ENCODE data around the gene ZBTB3. TPM values are rescaled to one million over a fixed set of nuclear protein-coding genes. Genes with fewer than 3 reads are reported as not detected.
A peak's percentile ranks its signal among the peaks of the same experiment; 100 is the strongest.

ZBTB3 gene
- total and polyA plus RNA-seq, 2 of the 13 experiments (the other 11 are each of a cell fraction or from before 2014, with no cell fraction given), result 3.4 to 5.2 TPM

DNA sequence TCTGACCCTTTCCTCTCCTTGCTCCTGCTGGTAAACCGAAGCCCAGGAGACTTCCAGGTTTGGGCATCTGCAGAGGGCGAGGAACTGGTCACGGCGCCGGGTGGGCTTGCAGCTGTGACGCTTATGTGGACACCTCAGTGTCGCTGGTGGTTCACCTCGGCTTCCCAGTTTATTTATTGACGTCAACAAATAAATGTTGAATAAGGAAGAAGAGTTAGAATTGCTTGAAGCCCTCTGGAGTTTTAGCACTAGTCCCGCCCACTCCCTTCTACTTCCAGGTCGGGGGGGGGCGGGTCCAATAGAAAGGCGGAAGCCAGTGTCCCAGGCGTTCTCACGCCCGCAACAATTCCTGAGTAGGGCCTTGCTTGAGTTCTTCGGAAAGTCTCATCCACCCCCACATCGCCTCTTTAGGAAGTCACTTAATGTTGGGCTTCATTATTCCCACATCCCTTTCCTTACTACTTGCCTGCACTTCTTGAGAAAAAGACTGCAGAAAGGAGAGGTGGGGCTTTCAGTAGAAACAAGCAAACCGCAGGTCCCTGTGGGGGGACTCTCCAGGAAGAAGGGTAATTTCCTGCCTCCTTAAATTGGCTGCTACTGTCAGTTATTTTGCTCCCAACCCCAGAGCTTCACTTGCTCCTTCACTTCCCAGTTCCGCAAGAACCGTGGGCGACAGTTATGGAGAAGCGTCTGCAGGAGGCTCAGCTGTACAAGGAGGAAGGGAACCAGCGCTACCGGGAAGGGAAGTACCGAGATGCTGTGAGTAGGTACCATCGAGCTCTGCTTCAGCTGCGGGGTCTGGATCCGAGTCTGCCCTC is 25.6 kb downstream of the ZBTB3 start, which contains the start of gene TTC9C (continued):
- TF ChIP-seq EHMT2 (IDR thresholded peaks at IDR 0.05; ENCODE audit: borderline replicate concordance, low read depth, low read length), result no peak
- TF ChIP-seq LBX2 (CRISPR knock-in tag; IDR thresholded peaks at IDR 0.05; ENCODE audit: borderline replicate concordance), result no peak
- TF ChIP-seq, protein P1, sequence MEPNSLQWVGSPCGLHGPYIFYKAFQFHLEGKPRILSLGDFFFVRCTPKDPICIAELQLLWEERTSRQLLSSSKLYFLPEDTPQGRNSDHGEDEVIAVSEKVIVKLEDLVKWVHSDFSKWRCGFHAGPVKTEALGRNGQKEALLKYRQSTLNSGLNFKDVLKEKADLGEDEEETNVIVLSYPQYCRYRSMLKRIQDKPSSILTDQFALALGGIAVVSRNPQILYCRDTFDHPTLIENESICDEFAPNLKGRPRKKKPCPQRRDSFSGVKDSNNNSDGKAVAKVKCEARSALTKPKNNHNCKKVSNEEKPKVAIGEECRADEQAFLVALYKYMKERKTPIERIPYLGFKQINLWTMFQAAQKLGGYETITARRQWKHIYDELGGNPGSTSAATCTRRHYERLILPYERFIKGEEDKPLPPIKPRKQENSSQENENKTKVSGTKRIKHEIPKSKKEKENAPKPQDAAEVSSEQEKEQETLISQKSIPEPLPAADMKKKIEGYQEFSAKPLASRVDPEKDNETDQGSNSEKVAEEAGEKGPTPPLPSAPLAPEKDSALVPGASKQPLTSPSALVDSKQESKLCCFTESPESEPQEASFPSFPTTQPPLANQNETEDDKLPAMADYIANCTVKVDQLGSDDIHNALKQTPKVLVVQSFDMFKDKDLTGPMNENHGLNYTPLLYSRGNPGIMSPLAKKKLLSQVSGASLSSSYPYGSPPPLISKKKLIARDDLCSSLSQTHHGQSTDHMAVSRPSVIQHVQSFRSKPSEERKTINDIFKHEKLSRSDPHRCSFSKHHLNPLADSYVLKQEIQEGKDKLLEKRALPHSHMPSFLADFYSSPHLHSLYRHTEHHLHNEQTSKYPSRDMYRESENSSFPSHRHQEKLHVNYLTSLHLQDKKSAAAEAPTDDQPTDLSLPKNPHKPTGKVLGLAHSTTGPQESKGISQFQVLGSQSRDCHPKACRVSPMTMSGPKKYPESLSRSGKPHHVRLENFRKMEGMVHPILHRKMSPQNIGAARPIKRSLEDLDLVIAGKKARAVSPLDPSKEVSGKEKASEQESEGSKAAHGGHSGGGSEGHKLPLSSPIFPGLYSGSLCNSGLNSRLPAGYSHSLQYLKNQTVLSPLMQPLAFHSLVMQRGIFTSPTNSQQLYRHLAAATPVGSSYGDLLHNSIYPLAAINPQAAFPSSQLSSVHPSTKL (CRISPR knock-in tag; IDR thresholded peaks at IDR 0.05), result no peak
- TF ChIP-seq SMARCC2 (IDR thresholded peaks at IDR 0.05), result no peak
- no peak for TF ChIP-seq CBX1 (IDR thresholded peaks at IDR 0.05; ENCODE audit: low read depth)
- TF ChIP-seq DMTF1 (CRISPR knock-in tag; IDR thresholded peaks at IDR 0.05), result no peak
- no peak for TF ChIP-seq ZNF614 (CRISPR knock-in tag; IDR thresholded peaks at IDR 0.05; ENCODE audit: borderline replicate concordance)
- 0 out of 2 replicates have a peak, but pooled peaks have one; percentile 17 for TF ChIP-seq ARNTL (CRISPR knock-in tag; IDR thresholded peaks at IDR 0.05)
- TF ChIP-seq ZNF589 (CRISPR knock-in tag; conservative IDR thresholded peaks at IDR 0.05), result no peak
- TF ChIP-seq ZMAT3 (CRISPR knock-in tag; conservative IDR thresholded peaks at IDR 0.05), result no peak
- no peak for TF ChIP-seq EZH2 (conservative IDR thresholded peaks at IDR 0.05; ENCODE audit: low read depth, low read length)
- TF ChIP-seq, protein P2, sequence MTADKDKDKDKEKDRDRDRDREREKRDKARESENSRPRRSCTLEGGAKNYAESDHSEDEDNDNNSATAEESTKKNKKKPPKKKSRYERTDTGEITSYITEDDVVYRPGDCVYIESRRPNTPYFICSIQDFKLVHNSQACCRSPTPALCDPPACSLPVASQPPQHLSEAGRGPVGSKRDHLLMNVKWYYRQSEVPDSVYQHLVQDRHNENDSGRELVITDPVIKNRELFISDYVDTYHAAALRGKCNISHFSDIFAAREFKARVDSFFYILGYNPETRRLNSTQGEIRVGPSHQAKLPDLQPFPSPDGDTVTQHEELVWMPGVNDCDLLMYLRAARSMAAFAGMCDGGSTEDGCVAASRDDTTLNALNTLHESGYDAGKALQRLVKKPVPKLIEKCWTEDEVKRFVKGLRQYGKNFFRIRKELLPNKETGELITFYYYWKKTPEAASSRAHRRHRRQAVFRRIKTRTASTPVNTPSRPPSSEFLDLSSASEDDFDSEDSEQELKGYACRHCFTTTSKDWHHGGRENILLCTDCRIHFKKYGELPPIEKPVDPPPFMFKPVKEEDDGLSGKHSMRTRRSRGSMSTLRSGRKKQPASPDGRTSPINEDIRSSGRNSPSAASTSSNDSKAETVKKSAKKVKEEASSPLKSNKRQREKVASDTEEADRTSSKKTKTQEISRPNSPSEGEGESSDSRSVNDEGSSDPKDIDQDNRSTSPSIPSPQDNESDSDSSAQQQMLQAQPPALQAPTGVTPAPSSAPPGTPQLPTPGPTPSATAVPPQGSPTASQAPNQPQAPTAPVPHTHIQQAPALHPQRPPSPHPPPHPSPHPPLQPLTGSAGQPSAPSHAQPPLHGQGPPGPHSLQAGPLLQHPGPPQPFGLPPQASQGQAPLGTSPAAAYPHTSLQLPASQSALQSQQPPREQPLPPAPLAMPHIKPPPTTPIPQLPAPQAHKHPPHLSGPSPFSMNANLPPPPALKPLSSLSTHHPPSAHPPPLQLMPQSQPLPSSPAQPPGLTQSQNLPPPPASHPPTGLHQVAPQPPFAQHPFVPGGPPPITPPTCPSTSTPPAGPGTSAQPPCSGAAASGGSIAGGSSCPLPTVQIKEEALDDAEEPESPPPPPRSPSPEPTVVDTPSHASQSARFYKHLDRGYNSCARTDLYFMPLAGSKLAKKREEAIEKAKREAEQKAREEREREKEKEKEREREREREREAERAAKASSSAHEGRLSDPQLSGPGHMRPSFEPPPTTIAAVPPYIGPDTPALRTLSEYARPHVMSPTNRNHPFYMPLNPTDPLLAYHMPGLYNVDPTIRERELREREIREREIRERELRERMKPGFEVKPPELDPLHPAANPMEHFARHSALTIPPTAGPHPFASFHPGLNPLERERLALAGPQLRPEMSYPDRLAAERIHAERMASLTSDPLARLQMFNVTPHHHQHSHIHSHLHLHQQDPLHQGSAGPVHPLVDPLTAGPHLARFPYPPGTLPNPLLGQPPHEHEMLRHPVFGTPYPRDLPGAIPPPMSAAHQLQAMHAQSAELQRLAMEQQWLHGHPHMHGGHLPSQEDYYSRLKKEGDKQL (CRISPR knock-in tag; IDR thresholded peaks at IDR 0.05; ENCODE audit: low read depth), result no peak
